Motor neuron (in vitro differentiated cells): ENCODE measurements around the gene ADNP. TPM values are rescaled to one million over a fixed set of nuclear protein-coding genes. Genes with fewer than 3 reads are reported as not detected.
"Not testable (repeated sequence)": the region's sequence is repeated elsewhere in the genome, so short reads cannot be mapped to it uniquely, and the experiment has no call there.

Experiments used
- ATAC-seq, 8 experiments: fragments of 200-7000 bp; cut with Tn5 transposase; replicated peaks in 6 of 8; 2 replicates each; pipeline ENCODE4 v1.8.0; 2021; ENCODE audit warnings: mild to moderate bottlenecking in 8 of 8, moderate library complexity in 8 of 8
- H3K27ac ChIP-seq, 2 donors: fragments of 250-450 bp; sonication (Bioruptor Pico); 2 replicates each; pipeline ENCODE4 v1.9.0; 2021; ENCODE audit warnings: antibody characterized with exemption in 2 of 2, mild to moderate bottlenecking in 2 of 2, moderate library complexity in 1 of 2
- H3K4me1 ChIP-seq, 2 donors: fragments of 250-450 bp; sonication (Bioruptor Pico); replicated peaks in 1 of 2; 2 replicates each; pipeline ENCODE4 v1.6.1; 2021; ENCODE audit warnings: antibody characterized with exemption in 2 of 2, mild to moderate bottlenecking in 2 of 2, moderate library complexity in 1 of 2
- H3K4me3 ChIP-seq, 5 donors: fragments of 250-450 bp; sonication (Bioruptor Pico); 2 replicates each; pipeline ENCODE4 v1.9.0; 2021; ENCODE audit warnings: antibody characterized with exemption in 5 of 5, mild to moderate bottlenecking in 5 of 5, moderate library complexity in 4 of 5
- WGBS, 10 experiments: fragments of 450-650 bp; shearing (Covaris generic); methylation state at CpG; one replicate each; pipeline ENCODE4 v1.0.0; 2022; 5-methylcytosine and 5-hydroxymethylcytosine counted together
- in situ Hi-C, 9 experiments: fragments of 400-800 bp; cut with MboI; loops; one replicate each; pipeline ENCODE4 v1.15.0; 2021; ENCODE audit warnings: low sequenced_read_pairs in 9 of 9, low pct_unique_long_range_greater_than_20kb in 2 of 9; ENCODE audit not compliant: unreplicated experiment in 9 of 9
- total RNA-seq, 8 experiments: library from RNA; unstranded; fragments of 300-600 nt; gene quantifications; 2 replicates each; pipeline versions ENCODE4 v1.2.3 to v1.2.4, GENCODE V29; 2022

ADNP gene
- total RNA-seq, 8 experiments from 2014 or later, result 11.6 to 121 (median 55.7) TPM

- no peak overlapping the region for H3K4me3 ChIP-seq
- 71 to 100% (median 86%) methylated on average over 1 to 5 of the region's 5 CpGs; no CpG with 5 or more reads in 3 of the 10 experiments for WGBS, 10 experiments
- ATAC-seq, result peak in 1 of 8 experiments; percentile 17
- H3K4me1 ChIP-seq, result no peaks in the 10 kb centered on the region
- H3K27ac ChIP-seq, result no peak overlapping the region
- in situ Hi-C loops, result no loop called here
Measured at GRCh38 chr20:50891138-50891537, 40.1 kb downstream of the ADNP start.

GRCh38 chr20:50887576-50887975 is 43.7 kb downstream of the ADNP start:
- WGBS, 10 experiments, result 89 to 100% (median 100%) methylated on average over 2 to 3 of the region's 3 CpGs; no CpG with 5 or more reads in 3 of the 10 experiments
- H3K4me1 ChIP-seq, result no peaks in the 10 kb centered on the region
- ATAC-seq, result no peak
- no peak overlapping the region for H3K27ac ChIP-seq
- H3K4me3 ChIP-seq, result no peak overlapping the region
- in situ Hi-C loops, result no loop called here

- Histone ChIP-seq H3K27ac (no peak overlapping the region), H3K4me1 (no peaks in the 10 kb centered on the region), H3K4me3 (no peak overlapping the region)
- ATAC-seq, result no peak
- in situ Hi-C loops, result no loop called here
- WGBS, 10 experiments, result 79 to 100% (median 91%) methylated on average over 1 to 9 of the region's 12 CpGs; no CpG with 5 or more reads in 3 of the 10 experiments
Measured at GRCh38 chr20:50886184-50886790, 45.0 kb downstream of the ADNP start.

DNA sequence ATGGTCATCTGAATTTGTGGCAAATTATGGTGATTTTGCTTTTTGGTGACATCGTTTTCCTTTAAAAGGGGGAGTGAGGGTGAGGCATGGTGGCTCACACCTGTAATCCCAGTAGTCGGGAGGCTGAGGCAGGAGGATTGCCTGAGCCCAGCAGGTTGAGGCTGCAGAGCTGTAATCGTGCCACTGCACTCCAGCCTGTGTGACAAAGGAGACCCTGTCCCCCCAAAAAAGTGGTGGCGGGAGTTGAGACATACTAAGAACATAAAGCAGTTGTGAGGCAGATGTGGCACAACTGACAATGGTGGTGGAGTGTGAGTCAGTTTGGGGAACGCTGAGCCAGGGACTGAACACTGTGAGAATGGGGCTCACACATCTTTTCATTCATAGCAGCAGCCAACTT is 45.5 kb downstream of the ADNP start:
- H3K4me3 ChIP-seq, result no peak overlapping the region
- H3K27ac ChIP-seq, result no peak overlapping the region
- no peak for ATAC-seq
- in situ Hi-C loops, result no loop called here
- WGBS, 10 experiments, result 20 to 100% (median 91%) methylated on average over 1 to 5 of the region's 5 CpGs; no CpG with 5 or more reads in 2 of the 10 experiments
- H3K4me1 ChIP-seq, result no peaks in the 10 kb centered on the region

DNA sequence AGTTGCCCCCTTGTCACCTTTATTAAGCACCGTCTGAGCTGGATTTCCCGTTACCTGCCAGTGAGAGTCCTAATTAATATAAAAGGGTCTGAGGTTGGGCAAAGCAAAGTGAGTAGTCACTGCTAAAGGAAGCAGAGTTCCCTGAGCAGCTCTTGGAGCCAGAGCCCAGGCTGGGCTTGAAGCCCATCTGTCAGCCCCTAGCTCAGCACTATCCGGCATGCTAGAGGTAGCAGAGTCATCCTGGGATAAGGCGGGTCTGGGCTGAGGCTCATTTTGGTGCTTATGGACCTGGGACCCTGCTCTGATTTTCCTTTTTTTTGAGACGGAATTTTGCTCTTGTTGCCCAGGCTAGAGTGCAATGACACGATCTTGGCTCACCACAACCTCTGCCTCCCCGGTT is 46.2 kb downstream of the ADNP start:
- H3K27ac ChIP-seq, result no peak overlapping the region
- no peak overlapping the region for H3K4me3 ChIP-seq
- 54 to 100% (median 90%) methylated on average over 1 to 5 of the region's 7 CpGs; no CpG with 5 or more reads in 3 of the 10 experiments for WGBS, 10 experiments
- no peaks in the 10 kb centered on the region for H3K4me1 ChIP-seq
- ATAC-seq, result peak in 1 of 8 experiments; percentile 31
- in situ Hi-C loops, result no loop called here

DNA sequence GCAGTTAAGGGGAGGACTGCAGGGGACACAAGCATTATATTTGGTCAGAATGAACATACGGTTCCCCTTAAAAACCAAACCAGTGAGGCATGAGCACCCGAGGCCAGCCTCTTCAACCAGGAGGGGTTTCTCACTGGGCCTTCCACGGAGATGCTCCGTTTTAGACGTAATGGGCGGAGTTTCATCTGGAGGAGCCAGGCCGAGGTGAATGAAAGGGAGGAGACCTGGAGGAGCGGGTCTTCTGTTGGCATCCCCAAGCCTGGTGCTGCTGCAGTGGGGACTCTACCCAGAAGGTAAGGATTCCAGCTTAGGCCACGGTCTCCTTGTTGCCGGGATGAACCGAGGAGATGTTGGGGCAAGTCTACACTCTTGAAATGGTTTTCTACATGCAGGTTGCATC is 47.4 kb downstream of the ADNP start:
- in situ Hi-C loops, result no loop called here
- no peak for ATAC-seq
- no peak overlapping the region for H3K27ac ChIP-seq
- H3K4me3 ChIP-seq, result no peak overlapping the region
- WGBS, 10 experiments, result 47 to 100% (median 87%) methylated on average over 2 to 6 of the region's 11 CpGs; no CpG with 5 or more reads in 3 of the 10 experiments
- no peaks in the 10 kb centered on the region for H3K4me1 ChIP-seq

GRCh38 chr20:50881759-50882424 is 49.3 kb downstream of the ADNP start:
- H3K4me3 ChIP-seq, in situ Hi-C loops, ATAC-seq, H3K4me1 ChIP-seq, H3K27ac ChIP-seq: not testable (repeated sequence)
- 33 to 100% (median 96%) methylated on average over 1 to 4 of the region's 5 CpGs; no CpG with 5 or more reads in 2 of the 10 experiments for WGBS, 10 experiments

- Histone ChIP-seq H3K4me1 (peaks cover 2 to 3% of the 10 kb centered on the region in 2 donors), H3K4me3 (no peak overlapping the region), H3K27ac (no peak overlapping the region)
- no peak for ATAC-seq
- WGBS, 10 experiments, result 71 to 100% (median 84%) methylated on average over 1 to 12 of the region's 20 CpGs; no CpG with 5 or more reads in 1 of the 10 experiments
- in situ Hi-C loops, result no loop called here
Measured at GRCh38 chr20:50879649-50880550, 51.3 kb downstream of the ADNP start.

GRCh38 chr20:50877232-50877743 is 53.9 kb downstream of the ADNP start:
- peak in 3 of 8 experiments; percentile 74 to 77 (median 76) for ATAC-seq
- in situ Hi-C loops, result no loop called here
- Histone ChIP-seq H3K4me3 (no peak overlapping the region), H3K4me1 (peaks cover 22 to 28% of the 10 kb centered on the region in 2 donors), H3K27ac (no peak overlapping the region)
- 59 to 100% (median 86%) methylated on average over 1 to 5 of the region's 6 CpGs; no CpG with 5 or more reads in 4 of the 10 experiments for WGBS, 10 experiments

- Histone ChIP-seq H3K4me1 (peaks cover 23 to 29% of the 10 kb centered on the region in 2 donors), H3K4me3 (no peak overlapping the region), H3K27ac (no peak overlapping the region)
- no peak for ATAC-seq
- in situ Hi-C loops, result no loop called here
- 91 to 100% (median 96%) methylated on average over 2 to 4 of the region's 7 CpGs; no CpG with 5 or more reads in 6 of the 10 experiments for WGBS, 10 experiments
Measured at GRCh38 chr20:50876816-50877215, 54.4 kb downstream of the ADNP start.

DNA sequence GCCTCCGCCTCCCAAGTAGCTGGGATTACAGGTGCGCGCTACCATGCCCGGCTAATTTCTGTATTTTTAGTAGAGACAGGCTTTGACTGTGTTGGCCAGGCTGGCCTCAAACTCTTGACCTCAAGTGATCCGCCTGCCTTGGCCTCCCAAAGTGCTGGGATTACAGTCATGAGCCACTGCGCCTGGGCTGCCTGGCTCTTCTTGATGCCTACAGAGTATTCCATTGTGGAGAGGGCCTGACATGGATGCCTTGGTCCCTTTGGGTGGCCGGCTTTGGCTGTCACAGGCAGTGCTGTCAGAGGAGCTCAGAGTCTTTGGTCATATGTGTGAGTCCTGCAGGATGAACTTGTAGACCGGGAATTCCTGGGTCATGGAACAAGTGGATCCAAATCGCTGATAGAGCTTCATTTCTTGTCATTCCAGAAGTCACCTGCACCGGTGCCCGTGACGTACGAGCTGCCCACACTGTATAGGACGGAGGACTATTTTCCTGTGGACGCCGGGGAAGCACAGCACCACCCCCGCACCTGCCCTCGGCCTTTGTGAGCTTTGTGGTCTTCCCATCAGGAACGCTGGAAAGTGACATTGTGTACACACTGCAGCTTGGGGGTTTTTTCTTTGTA is 55.1 kb downstream of the ADNP start:
- no peak overlapping the region for H3K27ac ChIP-seq
- H3K4me3 ChIP-seq, result no peak overlapping the region
- 84 to 100% (median 98%) methylated on average over 1 to 13 of the region's 19 CpGs; no CpG with 5 or more reads in 2 of the 10 experiments for WGBS, 10 experiments
- peaks cover 29 to 34% of the 10 kb centered on the region in 2 donors for H3K4me1 ChIP-seq
- in situ Hi-C loops, result no loop called here
- ATAC-seq, result no peak
